ENCODE data around the gene CD93. TPM values are rescaled to one million over a fixed set of nuclear protein-coding genes. Genes with fewer than 3 reads are reported as not detected.
A peak's percentile ranks its signal among the peaks of the same experiment; 100 is the strongest.

The CD93 gene
- total and polyA plus RNA-seq, 2 of the 8 experiments (the other 6 are each of a cell fraction or from before 2014, with no cell fraction given), result under 0.01 to 0.07 TPM

DNA sequence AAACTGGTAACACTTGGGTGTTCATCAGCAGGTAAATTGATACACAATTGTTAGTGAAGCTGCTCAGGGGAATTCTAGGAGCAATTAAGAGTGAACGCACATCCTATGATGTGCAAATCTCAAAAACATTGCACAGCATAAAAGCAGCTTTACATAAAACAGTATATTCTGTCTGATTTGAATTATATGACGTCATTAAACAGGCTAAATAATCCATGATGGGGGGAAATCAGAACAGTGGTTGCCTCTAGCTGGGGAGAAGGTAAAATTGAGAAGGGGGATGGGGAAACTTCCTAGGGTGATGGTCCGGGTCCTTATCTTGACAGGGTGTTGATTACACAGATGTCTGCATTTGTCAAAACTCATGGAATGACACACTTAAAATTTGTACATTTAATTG is 19.4 kb downstream of the CD93 start:
- no peak overlapping the region for H3K23ac ChIP-seq (ENCODE audit: insufficient read length)
- no peak overlapping the region for H2BK15ac ChIP-seq (ENCODE audit: low read length)
- H3K56ac ChIP-seq (replicated peaks; ENCODE audit: insufficient read length, low read depth, low read length), result no peak overlapping the region
- no peak overlapping the region for H3K14ac ChIP-seq (ENCODE audit: insufficient read length)
- H3K27ac ChIP-seq (ENCODE audit: low read depth, low read length), result no peak overlapping the region
- H4K91ac ChIP-seq (replicated peaks; ENCODE audit: insufficient read length, low read length), result no peak overlapping the region
- POLR2A ChIA-PET (ENCODE audit: partially characterized antibody), result interaction anchor here (1.2 kb wide), 1 partner anchor 15 kb away, joined by 3 read pairs; no protein-coding TSS in a partner anchor
- peak overlapping the region in 1 of 4 experiments; percentile 34; a peak in 1 of 7 replicates for H3K9ac ChIP-seq (replicated peaks in 1 of 4; ENCODE audit: extremely low read depth in 1 of 4, low read depth in 3 of 4, low read length in 3 of 4)
- H2BK5ac ChIP-seq (ENCODE audit: low read depth, low read length), result no peak overlapping the region
- no peak overlapping the region for H2BK120ac ChIP-seq (replicated peaks; ENCODE audit: low read depth, low read length)
- CTCF ChIA-PET (ENCODE audit: partially characterized antibody), result interaction anchor here (0.9 to 11.7 kb wide), 8 partner anchors 9 to 134 kb away, joined by 3 to 90 read pairs (median 5); partner anchors contain the start of gene THBD
- no peaks in the 10 kb centered on the region for H4K20me1 ChIP-seq (replicated peaks in 1 of 2; ENCODE audit: control insufficient read depth in 1 of 2, insufficient read depth in 2 of 2, low read length in 2 of 2)
- H3K4me1 ChIP-seq (replicated peaks in 1 of 4; ENCODE audit: control insufficient read depth in 3 of 4, insufficient read depth in 4 of 4, low read length in 3 of 4), result peaks cover 0 to 6% (median 3%) of the 10 kb centered on the region in 4 experiments; a peak in 5 of 7 replicates
- H3K4me2 ChIP-seq (ENCODE audit: insufficient read depth in 1 of 2, low read depth in 2 of 2, low read length in 2 of 2), result no peak overlapping the region
- TF ChIP-seq, protein P1, sequence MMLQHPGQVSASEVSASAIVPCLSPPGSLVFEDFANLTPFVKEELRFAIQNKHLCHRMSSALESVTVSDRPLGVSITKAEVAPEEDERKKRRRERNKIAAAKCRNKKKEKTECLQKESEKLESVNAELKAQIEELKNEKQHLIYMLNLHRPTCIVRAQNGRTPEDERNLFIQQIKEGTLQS (IDR thresholded peaks at IDR 0.05; ENCODE audit: insufficient read depth, low read depth, low read length), result no peak
- TF ChIP-seq SIX5 (IDR thresholded peaks at IDR 0.05; ENCODE audit: low read depth, low read length), result no peak
- H3K23me2 ChIP-seq (ENCODE audit: low read depth, low read length), result no peaks in the 10 kb centered on the region
- H2BK20ac ChIP-seq (ENCODE audit: low read length), result no peak overlapping the region
- no peak overlapping the region for H3K4me3 ChIP-seq (ENCODE audit: extremely low read depth in 1 of 4, insufficient read depth in 2 of 4, low read depth in 3 of 4, low read length in 4 of 4)
- no peaks in the 10 kb centered on the region for H3K9me3 ChIP-seq (ENCODE audit: insufficient read depth in 2 of 2, low read depth in 1 of 2, low read length in 1 of 2)
- H3K18ac ChIP-seq (ENCODE audit: extremely low read depth, low read length), result no peak overlapping the region
- no peaks in the 10 kb centered on the region for H3K27me3 ChIP-seq (replicated peaks in 1 of 4; ENCODE audit: control insufficient read depth in 3 of 4, extremely low read depth in 1 of 4, insufficient read depth in 3 of 4, low read length in 3 of 4)
- WGBS, 2 experiments (ENCODE audit: extremely low coverage in 1 of 2, insufficient coverage in 1 of 2, insufficient read length in 1 of 2, insufficient replicate concordance in 2 of 2, low coverage in 1 of 2, low lambda C conversion rate in 2 of 2, missing lambda C conversion rate in 1 of 2), result 86% methylated on average over 3 of the region's 3 CpGs; no CpG with 5 or more reads in 1 of the 2 experiments
- H4K8ac ChIP-seq (ENCODE audit: extremely low read depth, insufficient read depth, low read length), result no peak overlapping the region
- no peak overlapping the region for H2AFZ ChIP-seq (ENCODE audit: low read length)
- DNase-seq (ENCODE audit: low read depth in 1 of 2, low spot score in 2 of 2) (no peak), FAIRE-seq (no peak)
- H2BK12ac ChIP-seq (ENCODE audit: low read depth, low read length), result no peak overlapping the region
- no peak overlapping the region for H4K5ac ChIP-seq (ENCODE audit: insufficient read length, low read depth, low read length)
- H3K79me1 ChIP-seq (ENCODE audit: low read depth, low read length), result no peaks in the 10 kb centered on the region
- H3K36me3 ChIP-seq (ENCODE audit: control insufficient read depth in 2 of 4, insufficient read depth in 4 of 4, low read length in 3 of 4), result no peaks in the 10 kb centered on the region
- no peak overlapping the region for H3K4ac ChIP-seq (replicated peaks; ENCODE audit: insufficient read length, low read depth, low read length)
- no peaks in the 10 kb centered on the region for H3K79me2 ChIP-seq (ENCODE audit: control insufficient read depth in 1 of 2, insufficient read depth in 2 of 2, low read length in 2 of 2)
- H2AK5ac ChIP-seq (ENCODE audit: low read depth, low read length), result no peak overlapping the region

All from H1 (cell line).